NCI-H1092 treated with DMSO at 0.1 percent for 48 hours (cell line): ENCODE measurements around the gene REC114.

Experiments used
- DNase-seq: peaks from one replicate; lab custom pipeline; 2025; lab: John Stamatoyannopoulos, UW

The REC114 gene

GRCh38 chr15:73604477-73604876, 161.5 kb downstream of the REC114 start:
- DNase-seq: no peak

- no peak for DNase-seq
Measured at GRCh38 chr15:73605759-73606436, 162.9 kb downstream of the REC114 start.

- DNase-seq: no peak
Measured at GRCh38 chr15:73607405-73607804, 164.4 kb downstream of the REC114 start.

- DNase-seq: no peak
Measured at GRCh38 chr15:73607843-73608242, 164.9 kb downstream of the REC114 start.

GRCh38 chr15:73608475-73608874, 165.5 kb downstream of the REC114 start:
- DNase-seq: no peak

- no peak for DNase-seq
Measured at GRCh38 chr15:73608941-73609340, 166.0 kb downstream of the REC114 start.
